HUES48 (cell line): ENCODE results near the gene BCAS3.
"Not testable (repeated sequence)": the region's sequence is repeated elsewhere in the genome, so short reads cannot be mapped to it uniquely, and the experiment has no call there.

ENCODE experiments used
- H3K27ac ChIP-seq: one replicate; pipeline ENCODE4 v1.7.0; 2013; ENCODE audit warnings: low read depth, low read length, inconsistent platforms
- H3K27me3 ChIP-seq: 2 replicates; pipeline ENCODE4 v1.6.1; 2013; ENCODE audit warnings: mild to moderate bottlenecking, low read length; ENCODE audit not compliant: control insufficient read depth, insufficient read depth
- H3K36me3 ChIP-seq: 2 replicates; pipeline ENCODE4 v1.6.1; 2013; ENCODE audit warnings: low read length; ENCODE audit not compliant: control insufficient read depth, insufficient read depth
- H3K4me1 ChIP-seq: 2 replicates; pipeline ENCODE4 v1.6.1; 2013; ENCODE audit warnings: mild to moderate bottlenecking, low read length; ENCODE audit not compliant: control insufficient read depth, insufficient read depth
- H3K4me3 ChIP-seq: 2 replicates; pipeline ENCODE4 v1.5.1; 2013; ENCODE audit warnings: mild to moderate bottlenecking, low read depth, low read length
- H3K9ac ChIP-seq: 2 replicates; pipeline ENCODE4 v1.6.1; 2013; ENCODE audit warnings: mild to moderate bottlenecking, low read depth, low read length, moderate library complexity
- H3K9me3 ChIP-seq: 2 replicates; pipeline ENCODE4 v1.6.1; 2013; ENCODE audit warnings: low read length; ENCODE audit not compliant: control insufficient read depth, insufficient read depth

BCAS3 gene

GRCh38 chr17:61017317-61018006 lies 339.8 kb downstream of the BCAS3 start:
- no peak overlapping the region for H3K9ac ChIP-seq
- no peaks in the 10 kb centered on the region for H3K27me3 ChIP-seq
- no peaks in the 10 kb centered on the region for H3K36me3 ChIP-seq
- no peak overlapping the region for H3K27ac ChIP-seq
- H3K4me1 ChIP-seq, result no peaks in the 10 kb centered on the region
- H3K4me3 ChIP-seq, result no peak overlapping the region
- H3K9me3 ChIP-seq, result no peaks in the 10 kb centered on the region

GRCh38 chr17:61018938-61019337 lies 341.3 kb downstream of the BCAS3 start:
- Histone ChIP-seq H3K27ac (no peak overlapping the region), H3K9me3 (no peaks in the 10 kb centered on the region), H3K9ac (no peak overlapping the region), H3K4me3 (no peak overlapping the region), H3K27me3 (no peaks in the 10 kb centered on the region), H3K36me3 (no peaks in the 10 kb centered on the region), H3K4me1 (no peaks in the 10 kb centered on the region)

DNA sequence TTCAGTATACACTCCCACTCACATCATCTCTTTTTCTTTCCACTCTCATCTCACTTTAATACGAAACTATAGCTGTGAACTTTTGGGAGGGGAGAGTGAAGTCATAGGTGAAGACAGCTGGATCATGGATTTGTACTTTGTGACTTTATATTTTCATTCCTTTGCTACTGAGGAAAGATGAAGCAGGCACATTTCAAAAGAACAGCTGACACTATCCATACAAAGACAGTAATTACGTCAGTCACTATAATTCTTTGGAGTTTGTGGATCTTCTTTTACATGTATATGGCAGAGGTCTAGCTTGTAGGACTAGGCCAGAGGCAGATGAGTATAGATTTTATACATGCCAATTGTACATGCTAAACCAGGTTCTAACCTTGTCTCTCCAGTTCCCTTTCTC lies 346.3 kb downstream of the BCAS3 start:
- Histone ChIP-seq H3K4me1 (no peaks in the 10 kb centered on the region), H3K27me3 (no peaks in the 10 kb centered on the region), H3K4me3 (no peak overlapping the region), H3K27ac (no peak overlapping the region), H3K9ac (no peak overlapping the region), H3K36me3 (no peaks in the 10 kb centered on the region), H3K9me3 (no peaks in the 10 kb centered on the region)

GRCh38 chr17:61026818-61027217 lies 349.2 kb downstream of the BCAS3 start:
- Histone ChIP-seq H3K27me3 (no peaks in the 10 kb centered on the region), H3K27ac (no peak overlapping the region), H3K36me3 (no peaks in the 10 kb centered on the region), H3K9me3 (no peaks in the 10 kb centered on the region), H3K9ac (no peak overlapping the region), H3K4me1 (no peaks in the 10 kb centered on the region), H3K4me3 (no peak overlapping the region)

DNA sequence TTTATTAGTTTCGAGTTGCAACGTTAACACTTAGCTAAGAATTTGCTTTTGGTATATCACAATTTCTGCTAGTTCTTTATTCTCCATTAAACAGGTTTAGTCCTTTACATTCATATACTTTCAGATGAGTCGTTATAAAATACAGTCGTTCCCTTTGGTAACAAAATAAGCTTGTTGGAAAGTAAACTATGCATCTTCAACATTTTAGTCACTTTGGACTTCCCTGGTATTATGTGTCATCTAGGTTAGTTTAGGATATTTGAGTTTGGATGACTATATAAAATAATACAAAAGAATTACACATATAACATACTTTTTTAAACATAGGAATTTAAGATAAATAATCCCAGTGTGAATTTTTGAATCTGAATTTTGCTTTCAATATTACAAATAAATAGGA lies 351.5 kb downstream of the BCAS3 start:
- Histone ChIP-seq H3K4me3 (no peak overlapping the region), H3K9me3 (no peaks in the 10 kb centered on the region), H3K27me3 (no peaks in the 10 kb centered on the region), H3K36me3 (no peaks in the 10 kb centered on the region), H3K27ac (no peak overlapping the region), H3K9ac (no peak overlapping the region), H3K4me1 (no peaks in the 10 kb centered on the region)

GRCh38 chr17:61040666-61041065 lies 363.0 kb downstream of the BCAS3 start:
- Histone ChIP-seq H3K9ac (no peak overlapping the region), H3K4me3 (no peak overlapping the region), H3K4me1 (no peaks in the 10 kb centered on the region), H3K27me3 (no peaks in the 10 kb centered on the region), H3K9me3 (no peaks in the 10 kb centered on the region), H3K36me3 (no peaks in the 10 kb centered on the region), H3K27ac (no peak overlapping the region)

- H3K9ac ChIP-seq, H3K9me3 ChIP-seq, H3K27ac ChIP-seq, H3K4me1 ChIP-seq, H3K36me3 ChIP-seq, H3K4me3 ChIP-seq, H3K27me3 ChIP-seq: not testable (repeated sequence)
Observed at GRCh38 chr17:61042348-61042747, 364.7 kb downstream of the BCAS3 start.

DNA sequence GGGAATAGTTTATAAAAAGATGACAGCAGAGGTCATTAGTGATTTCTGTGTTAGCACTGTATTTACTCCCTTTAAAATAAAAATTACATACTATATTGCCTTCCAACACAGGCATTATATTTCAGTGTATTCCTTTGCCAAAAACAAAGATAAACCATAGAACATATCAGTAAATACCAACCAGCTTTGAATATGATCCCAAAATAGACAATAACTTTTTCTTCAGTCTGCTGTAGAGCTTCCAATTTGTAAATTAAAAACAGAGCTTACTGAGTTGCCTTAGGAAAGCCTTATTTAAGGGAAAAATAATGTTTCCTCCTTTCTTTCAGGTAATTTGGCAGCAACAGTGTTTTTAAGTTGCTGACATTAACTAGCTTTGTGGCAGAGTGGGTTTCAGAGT lies 369.9 kb downstream of the BCAS3 start:
- H3K36me3 ChIP-seq, result no peaks in the 10 kb centered on the region
- H3K27ac ChIP-seq, result no peak overlapping the region
- H3K4me1 ChIP-seq, result no peaks in the 10 kb centered on the region
- no peak overlapping the region for H3K9ac ChIP-seq
- H3K9me3 ChIP-seq, result no peaks in the 10 kb centered on the region
- no peaks in the 10 kb centered on the region for H3K27me3 ChIP-seq
- H3K4me3 ChIP-seq, result no peak overlapping the region

DNA sequence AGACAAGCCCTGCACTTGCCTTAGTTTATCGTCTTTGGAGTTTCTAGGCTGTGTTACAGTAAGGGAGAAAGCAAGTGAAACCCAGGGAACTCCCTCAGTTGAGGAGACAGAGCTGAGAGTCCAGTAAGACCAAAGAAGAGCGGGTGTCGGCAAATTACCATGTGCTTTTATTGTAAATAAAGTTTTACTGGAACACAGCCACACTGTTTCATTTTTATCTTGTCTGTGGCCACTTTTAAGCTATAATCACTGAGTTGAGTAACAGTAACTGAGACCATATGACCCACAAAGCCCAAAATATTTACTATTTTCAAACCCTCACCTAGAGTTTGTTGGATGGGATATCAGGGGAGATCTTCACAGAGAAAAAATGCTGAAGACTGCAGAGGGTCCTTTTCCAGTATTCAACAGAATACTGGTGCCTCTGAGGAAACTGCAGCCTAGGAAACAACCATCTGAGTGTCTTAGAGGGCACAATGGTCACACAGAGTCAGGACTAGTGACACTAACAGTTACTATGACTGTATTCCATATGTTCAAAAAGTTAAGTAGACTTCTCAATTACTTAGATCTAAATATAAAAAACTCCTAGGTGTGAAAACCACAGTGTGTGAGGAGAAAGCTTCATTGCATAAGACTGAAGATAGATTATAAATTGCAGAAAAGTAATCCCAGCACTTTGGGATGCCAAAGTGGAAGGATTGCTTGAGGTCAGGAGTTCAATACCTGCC lies 370.9 kb downstream of the BCAS3 start:
- H3K9ac ChIP-seq, result no peak overlapping the region
- H3K27ac ChIP-seq, result no peak overlapping the region

DNA sequence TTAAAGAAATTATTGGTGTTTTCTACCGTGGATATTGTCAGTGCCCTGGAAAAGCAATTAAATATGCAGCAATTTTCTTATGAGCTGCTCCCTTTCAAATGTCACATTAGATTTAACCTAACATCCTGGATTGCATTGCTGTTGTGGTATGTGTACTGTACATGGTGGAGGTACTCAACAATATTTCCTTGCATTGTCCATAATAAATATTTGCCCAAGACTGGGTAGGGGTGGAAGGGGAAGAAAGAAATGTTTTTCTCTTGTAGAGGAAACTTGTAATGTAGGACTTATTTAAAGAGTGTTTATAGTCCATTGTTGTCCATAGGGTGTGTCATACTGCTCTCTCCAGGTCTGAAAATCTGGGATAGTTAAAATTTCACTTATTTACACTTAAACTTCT lies 375.8 kb downstream of the BCAS3 start:
- Histone ChIP-seq H3K36me3 (no peaks in the 10 kb centered on the region), H3K9ac (no peak overlapping the region), H3K27me3 (no peaks in the 10 kb centered on the region), H3K27ac (no peak overlapping the region), H3K4me3 (no peak overlapping the region), H3K9me3 (no peaks in the 10 kb centered on the region), H3K4me1 (no peaks in the 10 kb centered on the region)

More for the DNA sequence above, 370.9 kb downstream of the BCAS3 start:
- H3K36me3 ChIP-seq, result no peaks in the 10 kb centered on the region
- H3K4me3 ChIP-seq, result no peak overlapping the region
- no peaks in the 10 kb centered on the region for H3K9me3 ChIP-seq
- H3K27me3 ChIP-seq, result no peaks in the 10 kb centered on the region
- H3K4me1 ChIP-seq, result no peaks in the 10 kb centered on the region

DNA sequence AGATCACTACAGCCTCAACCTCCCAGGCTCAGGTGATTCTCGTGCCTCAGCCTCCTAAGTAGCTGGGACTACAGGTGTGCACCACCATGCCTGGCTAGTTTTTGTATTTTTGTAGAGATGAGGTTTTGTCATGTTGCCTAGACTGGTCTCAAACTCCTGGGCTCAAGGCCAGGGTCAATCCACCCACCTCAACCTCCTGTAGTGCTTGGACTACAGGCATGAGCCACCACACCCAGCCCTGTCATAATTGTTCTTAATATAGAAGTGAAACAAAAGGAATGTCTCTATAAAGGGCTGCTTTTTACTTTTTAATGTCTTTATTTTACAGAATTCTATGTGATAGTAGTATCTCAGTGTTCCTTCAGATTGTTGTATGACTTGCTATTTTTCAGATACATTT lies 376.8 kb downstream of the BCAS3 start:
- H3K36me3 ChIP-seq, result no peaks in the 10 kb centered on the region
- H3K4me1 ChIP-seq, result no peaks in the 10 kb centered on the region
- no peak overlapping the region for H3K27ac ChIP-seq
- H3K9ac ChIP-seq, result no peak overlapping the region
- H3K9me3 ChIP-seq, result no peaks in the 10 kb centered on the region
- H3K4me3 ChIP-seq, result no peak overlapping the region
- H3K27me3 ChIP-seq, result no peaks in the 10 kb centered on the region
